HepG2 (cell line): Measurements from ENCODE around the gene ARL3. TPM values are rescaled to one million over a fixed set of nuclear protein-coding genes. Genes with fewer than 3 reads are reported as not detected.
A peak's percentile ranks its signal among the peaks of the same experiment; 100 is the strongest.

Experiments used
- ATAC-seq: fragments of 200-7000 bp; cut with Tn5 transposase; 3 replicates; pipeline ENCODE4 v1.9.1; 2020; ENCODE audit warnings: mild to moderate bottlenecking, moderate library complexity
- Bru-seq: library from RNA; stranded (reverse); fragments of 400-500 nt; gene quantifications from one replicate; lab custom pipeline; 2021; lab: Mats Ljungman, UMichigan
- BruChase-seq, 2 experiments: library from RNA; stranded (reverse); fragments of 400-500 nt; gene quantifications; one replicate each; lab custom pipeline; 2021; lab: Mats Ljungman, UMichigan
- BruUV-seq: library from RNA; stranded (reverse); fragments of 400-500 nt; replicated peaks from 2 replicates; lab custom pipeline; 2021; lab: Mats Ljungman, UMichigan
- CTCF ChIA-PET: fragments of 300-600 bp; formaldehyde crosslinking; extraction: SDS; loops from one replicate; lab custom pipeline; 2021; ENCODE audit warnings: low total read pairs, inconsistent platforms, low intra/inter-chr PET ratio; lab: Yijun Ruan, JAX
- POLR2A ChIA-PET: fragments of 350-600 bp; sonication (Branson Sonifier 250); formaldehyde crosslinking; loops from one replicate; lab custom pipeline; 2020; ENCODE audit warnings: antibody characterized with exemption, inconsistent platforms; lab: Yijun Ruan, JAX
- DNase-seq: peaks from one replicate; pipeline ENCODE4 v3.0.0-alpha.2; 2015; ENCODE audit warnings: low spot score
- FAIRE-seq: peaks from 3 replicates; lab custom pipeline; 2011; peaks lifted over from hg19 to GRCh38; lab: Jason Lieb, UNC
- H2AFZ ChIP-seq: one replicate; pipeline ENCODE4 v1.6.1; 2011; ENCODE audit warnings: low read length, inconsistent platforms
- H3K27ac ChIP-seq: fragments of 300-600 bp; 3 replicates; pipeline ENCODE4 v1.8.0; 2011; ENCODE audit warnings: mixed run types, mild to moderate bottlenecking, mixed read lengths, low read length, inconsistent platforms; ENCODE audit not compliant: insufficient read depth; ENCODE audit errors: extremely low read length
- H3K27me3 ChIP-seq, 2 experiments: fragments of 200-600 bp in 1 of 2; 2 replicates in 1 of 2; 3 replicates in 1 of 2; pipeline versions ENCODE4 v1.6.0 to v1.8.0; 2011; ENCODE audit warnings: low read length in 2 of 2, mild to moderate bottlenecking in 2 of 2, moderate library complexity in 2 of 2, inconsistent platforms in 1 of 2; ENCODE audit not compliant: insufficient read depth in 2 of 2, control insufficient read depth in 1 of 2
- H3K36me3 ChIP-seq, 2 experiments: fragments of 200-600 bp in 1 of 2; replicated peaks in 1 of 2; 2 replicates in 1 of 2; 3 replicates in 1 of 2; pipeline versions ENCODE4 v1.5.1 to v1.8.0; 2011; ENCODE audit warnings: low read length in 2 of 2, inconsistent platforms in 1 of 2; ENCODE audit not compliant: insufficient read depth in 2 of 2, control insufficient read depth in 1 of 2
- H3K4me1 ChIP-seq: 2 replicates; pipeline ENCODE4 v1.5.1; 2012; ENCODE audit warnings: low read length, inconsistent platforms; ENCODE audit not compliant: insufficient read depth
- H3K4me2 ChIP-seq: 2 replicates; pipeline ENCODE4 v1.6.0; 2011; ENCODE audit warnings: low read depth, low read length, inconsistent platforms
- H3K4me3 ChIP-seq, 3 experiments: fragments of 200-600 bp in 1 of 3; sonication (generic), shearing (Covaris generic) in 1 of 3; replicated peaks in 1 of 3; 2 replicates each; pipeline ENCODE4 v1.5.1; 2011 to 2016; ENCODE audit warnings: low read length in 3 of 3, inconsistent platforms in 2 of 3, low read depth in 2 of 3, mild to moderate bottlenecking in 2 of 3, control low read depth in 1 of 3, mixed read lengths in 1 of 3; ENCODE audit not compliant: insufficient read depth in 1 of 3
- H3K79me2 ChIP-seq: one replicate; pipeline ENCODE4 v1.6.1; 2011; ENCODE audit warnings: low read length, inconsistent platforms; ENCODE audit not compliant: insufficient read depth
- H3K9ac ChIP-seq: 2 replicates; pipeline ENCODE4 v1.6.0; 2011; ENCODE audit warnings: mild to moderate bottlenecking, low read depth, low read length, inconsistent platforms; ENCODE audit not compliant: insufficient read depth
- H3K9me3 ChIP-seq: 2 replicates; pipeline ENCODE4 v1.5.1; 2012; ENCODE audit warnings: mild to moderate bottlenecking, low read length
- H4K20me1 ChIP-seq: 2 replicates; pipeline ENCODE4 v1.6.0; 2011; ENCODE audit warnings: inconsistent platforms, mild to moderate bottlenecking, low read length, moderate library complexity; ENCODE audit not compliant: insufficient read depth
- AGO2 ChIP-seq: fragments of 200-400 bp; formaldehyde crosslinking; optimal IDR thresholded peaks from 2 replicates; pipeline ENCODE3; 2017; ENCODE audit warnings: mild to moderate bottlenecking, low read depth, low read length, moderate library complexity
- BHLHE40 ChIP-seq: IDR thresholded peaks from 2 replicates; pipeline ENCODE4 v1.6.1; 2011; ENCODE audit warnings: low read length, improper control_type of control experiment
- CBX2 ChIP-seq, 2 experiments: fragments of 200-600 bp in 1 of 2; sonication (generic); formaldehyde crosslinking in 1 of 2; IDR thresholded peaks; 2 replicates each; pipeline versions ENCODE4 v1.7.0 to v1.8.1; 2018 to 2022; ENCODE audit warnings: low read depth in 2 of 2, low read length in 1 of 2, mild to moderate bottlenecking in 1 of 2, missing genetic modification reagents in 1 of 2
- GTF2F1 ChIP-seq: fragments of 150-350 bp; IDR thresholded peaks from 2 replicates; pipeline ENCODE4 v1.6.1; 2014; ENCODE audit warnings: low read length
- HNRNPK ChIP-seq: fragments of 200-400 bp; formaldehyde crosslinking; IDR thresholded peaks from 2 replicates; pipeline ENCODE4 v1.6.1; 2018; ENCODE audit warnings: low read length, low read depth, moderate library complexity, mild to moderate bottlenecking; ENCODE audit not compliant: poor library complexity, severe bottlenecking
- MTA3 ChIP-seq: sonication (generic); formaldehyde crosslinking; IDR thresholded peaks from 2 replicates; pipeline ENCODE4 v1.4.0; 2020; ENCODE audit warnings: missing genetic modification reagents
- RXRA ChIP-seq: sonication (generic); formaldehyde crosslinking; IDR thresholded peaks from 2 replicates; pipeline ENCODE4 v1.5.1; 2020; ENCODE audit warnings: missing genetic modification reagents
- SYNCRIP ChIP-seq: fragments of 200-400 bp; formaldehyde crosslinking; IDR thresholded peaks from 2 replicates; pipeline ENCODE4 v1.6.1; 2018; ENCODE audit warnings: mild to moderate bottlenecking, low read depth, low read length; ENCODE audit not compliant: insufficient read depth
- YEATS4 ChIP-seq: sonication (generic); formaldehyde crosslinking; IDR thresholded peaks from 2 replicates; pipeline ENCODE4 v1.4.0; 2020; ENCODE audit warnings: missing genetic modification reagents, borderline replicate concordance
- ZMAT3 ChIP-seq: sonication (generic); formaldehyde crosslinking; conservative IDR thresholded peaks from 2 replicates; pipeline ENCODE4 v1.7.0; 2021; ENCODE audit warnings: missing genetic modification reagents
- ZNF615 ChIP-seq: sonication (generic); formaldehyde crosslinking; IDR thresholded peaks from 2 replicates; pipeline ENCODE4 v1.5.0; 2020; ENCODE audit warnings: mild to moderate bottlenecking, missing genetic modification reagents, borderline replicate concordance
- ZNF619 ChIP-seq: sonication (generic); formaldehyde crosslinking; IDR thresholded peaks from 2 replicates; pipeline ENCODE4 v1.4.0; 2020; ENCODE audit warnings: mild to moderate bottlenecking, missing genetic modification reagents
- ZSCAN25 ChIP-seq: sonication (generic); formaldehyde crosslinking; IDR thresholded peaks from 2 replicates; pipeline ENCODE4 v1.8.0; 2022; ENCODE audit warnings: mild to moderate bottlenecking, missing genetic modification reagents
- WGBS: methylation state at CpG from one replicate; pipeline ENCODE4 v1.1.6; 2017; ENCODE audit warnings: low lambda C conversion rate; 5-methylcytosine and 5-hydroxymethylcytosine counted together
- in situ Hi-C: cut with HindIII; loops from 2 replicates; pipeline ENCODE4 v1.10.0; 2017; ENCODE audit warnings: low pct_unique_long_range_greater_than_20kb; ENCODE audit not compliant: extremely low pct_ligation_motif_present
- intact Hi-C: fragments of 100-400 bp; cut with micrococcal nuclease; formaldehyde crosslinking; loops from one replicate; pipeline ENCODE4 v1.10.0; 2022; ENCODE audit not compliant: unreplicated experiment
- long read RNA-seq, 2 experiments: library from RNA in 1 of 2; library from polyadenylated mRNA in 1 of 2; stranded (forward) in 1 of 2; unstranded in 1 of 2; transcript quantifications; one replicate each; pipeline ENCODE4 v2.0.0, GENCODE V29; 2019 to 2022
- polyA minus RNA-seq, 3 experiments: library from RNA; depleted of rRNA, polyadenylated mRNA; stranded (reverse); fragments of >200 nt; gene quantifications; 2 replicates each; pipeline ENCODE4 v1.2.3, GENCODE V29; 2011; ENCODE audit warnings: low replicate concordance in 1 of 3
- polyA plus RNA-seq, 8 experiments: library from polyadenylated mRNA; depleted of rRNA in 3 of 8; stranded (reverse) in 7 of 8; unstranded in 1 of 8; fragments of >200 nt; fragmentation: Illumina TruSeq in 4 of 8; extraction: Trizol in 4 of 8; gene quantifications; 2 replicates each; pipeline versions ENCODE4 v1.2.1 to v1.2.3, GENCODE V29; 2011 to 2016; ENCODE audit warnings: low read depth in 4 of 8, missing spikeins in 1 of 8, mixed read lengths in 1 of 8; ENCODE audit not compliant: insufficient read depth in 1 of 8
- total RNA-seq, 5 experiments: library from RNA; depleted of rRNA; stranded (reverse); fragments of >200 nt; fragmentation: Illumina TruSeq; extraction: Trizol; gene quantifications; 2 replicates each; pipeline ENCODE4 v1.2.3, GENCODE V29; 2016; ENCODE audit warnings: low read depth in 1 of 5
- TF ChIP-seq, protein P1 (sequence below): sonication (generic); formaldehyde crosslinking; IDR thresholded peaks from 2 replicates; pipeline ENCODE4 v1.4.0; 2020; ENCODE audit warnings: missing genetic modification reagents, borderline replicate concordance

ARL3 gene, protein sequence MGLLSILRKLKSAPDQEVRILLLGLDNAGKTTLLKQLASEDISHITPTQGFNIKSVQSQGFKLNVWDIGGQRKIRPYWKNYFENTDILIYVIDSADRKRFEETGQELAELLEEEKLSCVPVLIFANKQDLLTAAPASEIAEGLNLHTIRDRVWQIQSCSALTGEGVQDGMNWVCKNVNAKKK
- total RNA-seq (2016; rRNA removed; fragmentation: Illumina TruSeq; extraction: Trizol) (6.6 and 10.0 TPM in 2 replicates), polyA plus RNA-seq (2011; rRNA removed) (3.9 and 5.2 TPM in 2 replicates), polyA minus RNA-seq (2011; rRNA and poly(A)+ RNA removed; ENCODE audit: low replicate concordance) (0.94 and 3.1 TPM in 2 replicates), Bru-seq, nascent RNA (percentile 49 among the genes with signal in this experiment), BruChase-seq, experiment 1, labeled RNA remaining after a 6-hour chase (percentile 50 among the genes with signal in this experiment), BruChase-seq, experiment 2, labeled RNA remaining after a 2-hour chase (percentile 45 among the genes with signal in this experiment)
- 2.5 and 2.7 TPM in 2 replicates for total RNA-seq (2016; cell fraction: cytosol; rRNA removed; fragmentation: Illumina TruSeq; extraction: Trizol; ENCODE audit: low read depth)
- 6.6 and 10.2 TPM in 2 replicates for total RNA-seq (2016; cell fraction: insoluble cytoplasmic fraction; rRNA removed; fragmentation: Illumina TruSeq; extraction: Trizol)
- 3.3 and 3.5 TPM in 2 replicates for total RNA-seq (2016; cell fraction: membrane; rRNA removed; fragmentation: Illumina TruSeq; extraction: Trizol)
- total RNA-seq (2016; cell fraction: nucleus; rRNA removed; fragmentation: Illumina TruSeq; extraction: Trizol), result 2.8 and 3.0 TPM in 2 replicates
- polyA plus RNA-seq (2011; cell fraction: cytosol; rRNA removed), result 2.9 and 3.4 TPM in 2 replicates
- 1.2 and 1.4 TPM in 2 replicates for polyA plus RNA-seq (2011; cell fraction: nucleus; rRNA removed)
- polyA plus RNA-seq (2012), result 5.8 TPM in 2 replicates
- 3.3 and 3.9 TPM in 2 replicates for polyA plus RNA-seq (2016; cell fraction: cytosol; fragmentation: Illumina TruSeq; extraction: Trizol; ENCODE audit: low read depth)
- polyA plus RNA-seq (2016; cell fraction: insoluble cytoplasmic fraction; fragmentation: Illumina TruSeq; extraction: Trizol; ENCODE audit: low read depth), result 10.6 and 12.6 TPM in 2 replicates
- polyA plus RNA-seq (2016; cell fraction: membrane; fragmentation: Illumina TruSeq; extraction: Trizol; ENCODE audit: low read depth), result 2.9 and 3.5 TPM in 2 replicates
- polyA plus RNA-seq (2016; cell fraction: nucleus; fragmentation: Illumina TruSeq; extraction: Trizol; ENCODE audit: insufficient read depth, low read depth), result 4.1 and 5.5 TPM in 2 replicates
- polyA minus RNA-seq (2011; cell fraction: cytosol; rRNA and poly(A)+ RNA removed), result 1.3 and 1.5 TPM in 2 replicates
- polyA minus RNA-seq (2011; cell fraction: nucleus; rRNA and poly(A)+ RNA removed), result 1.4 and 1.7 TPM in 2 replicates
- long read RNA-seq, experiment 1, transcript ARL3-201 (6 exons, 3,844 nt), result major isoform, 22 of 36 reads
- long read RNA-seq, experiment 1, partial matches to known transcripts, result 11 of 36 reads
- long read RNA-seq, experiment 1, other reads (novel, unspliced or antisense), result 3 of 36 reads
- long read RNA-seq, experiment 2, transcript ARL3-201 (6 exons, 3,844 nt), result major isoform, 17 of 39 reads
- long read RNA-seq, experiment 2, partial matches to known transcripts, result 20 of 39 reads
- long read RNA-seq, experiment 2, other reads (novel, unspliced or antisense), result 2 of 39 reads

DNA sequence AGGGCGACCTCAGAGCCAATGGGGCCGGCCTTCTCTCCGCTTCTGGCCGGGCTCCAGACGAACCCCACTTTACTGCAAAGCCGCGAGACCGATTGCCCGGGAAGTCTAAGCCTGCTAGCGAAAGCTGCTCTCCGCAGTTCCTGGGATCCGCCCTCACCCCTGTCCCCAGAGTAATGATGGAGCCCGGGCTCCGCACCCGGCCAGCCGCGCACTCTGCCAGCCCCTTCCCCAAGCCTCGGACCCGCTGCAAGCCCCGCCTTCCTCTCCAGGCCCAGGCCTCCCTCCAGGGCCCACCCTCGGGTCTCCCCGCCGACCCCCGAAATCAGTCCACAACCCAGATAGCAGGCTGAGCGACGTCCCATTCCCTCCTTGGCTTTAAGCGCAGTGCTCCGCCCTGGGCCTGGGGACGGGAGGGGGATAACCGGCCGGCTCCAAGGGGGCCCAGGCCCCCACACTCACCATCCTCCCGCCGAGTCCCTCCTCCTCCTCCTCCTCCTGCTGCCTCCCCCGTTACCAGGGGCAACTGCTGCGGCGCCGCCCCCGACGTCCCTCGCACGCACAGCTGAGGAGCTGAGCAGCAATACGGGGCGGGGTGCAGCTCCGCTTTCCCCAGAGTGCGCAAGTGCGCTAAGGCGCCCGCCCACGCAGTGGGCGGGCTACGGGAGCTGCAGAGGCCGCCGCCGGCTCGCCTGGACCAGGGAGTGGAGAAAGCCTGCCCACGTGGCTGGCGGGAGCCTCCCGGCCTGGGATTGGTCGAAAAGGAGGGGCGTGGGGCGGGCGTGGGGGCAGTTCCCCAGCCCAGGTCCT, at the start of gene ARL3:
Gene ARL3, minus strand, starts transcription at position 584 of the 807 bp plus-strand sequence. Its CDS starts 122 bp downstream, at position 462.
- Histone ChIP-seq H4K20me1 (no peaks in the 10 kb centered on the region), H3K79me2 (peaks cover 49% of the 10 kb centered on the region), H3K4me3 (peak within 1 kb of the TSS; percentile 90 to 96 (median 91)), H3K36me3 (no peaks in the 10 kb centered on the region), H2AFZ (peak within 1 kb of the TSS; percentile 49), H3K27me3 (no peaks in the 10 kb centered on the region; a peak in 1 of 5 replicates), H3K9ac (peak within 1 kb of the TSS; percentile 85), H3K27ac (peak within 1 kb of the TSS; percentile 84), H3K9me3 (no peaks in the 10 kb centered on the region), H3K4me2 (peak within 1 kb of the TSS; percentile 96), H3K4me1 (peaks cover 77% of the 10 kb centered on the region)
- peak; percentile 51 for FAIRE-seq
- no TSS peak for BruUV-seq
- ChIA-PET POLR2A (interaction anchor here (0.6 to 2.8 kb wide), 23 partner anchors 9 to 646 kb away, joined by 3 to 21 read pairs (median 4); partner anchors contain the start of genes CNNM2, NT5C2, TRIM8 and WBP1L), CTCF (no interaction called here)
- intact Hi-C loops, result loop anchor here (2.0 to 10.0 kb wide), 4 partner anchors 29 to 341 kb away; partner anchors contain the start of gene WBP1L
- in situ Hi-C loops, result loop anchor here (5.0 kb wide), 1 partner anchor 37 kb away; no protein-coding TSS in a partner anchor
- 0% methylated on average over 16 of the region's 62 CpGs for WGBS
- DNase-seq, result peak; percentile 95
- ATAC-seq, result peak; percentile 92
- 0 out of 2 replicates have a peak, but pooled peaks have one; percentile 27 for TF ChIP-seq ZMAT3 (CRISPR knock-in tag)
- no peak for TF ChIP-seq CBX2 (IDR thresholded peaks at IDR 0.05; ENCODE audit: low read depth, low read length)
- no peak for TF ChIP-seq CBX2 (CRISPR knock-in tag; IDR thresholded peaks at IDR 0.05; ENCODE audit: low read depth)
- no peak for TF ChIP-seq BHLHE40
- no peak for TF ChIP-seq ZNF615
- TF ChIP-seq HNRNPK, result peak; percentile 90
- TF ChIP-seq YEATS4, result no peak
- TF ChIP-seq ZSCAN25 (CRISPR knock-in tag), result no peak; the same call in 1 of the 2 replicates
- TF ChIP-seq MTA3 (CRISPR knock-in tag), result no peak
- no peak; the same call in 1 of the 2 replicates for TF ChIP-seq ZNF619 (CRISPR knock-in tag)
- no peak for TF ChIP-seq GTF2F1
- no peak for TF ChIP-seq SYNCRIP
- no peak for TF ChIP-seq RXRA (CRISPR knock-in tag)
- TF ChIP-seq, protein P1, sequence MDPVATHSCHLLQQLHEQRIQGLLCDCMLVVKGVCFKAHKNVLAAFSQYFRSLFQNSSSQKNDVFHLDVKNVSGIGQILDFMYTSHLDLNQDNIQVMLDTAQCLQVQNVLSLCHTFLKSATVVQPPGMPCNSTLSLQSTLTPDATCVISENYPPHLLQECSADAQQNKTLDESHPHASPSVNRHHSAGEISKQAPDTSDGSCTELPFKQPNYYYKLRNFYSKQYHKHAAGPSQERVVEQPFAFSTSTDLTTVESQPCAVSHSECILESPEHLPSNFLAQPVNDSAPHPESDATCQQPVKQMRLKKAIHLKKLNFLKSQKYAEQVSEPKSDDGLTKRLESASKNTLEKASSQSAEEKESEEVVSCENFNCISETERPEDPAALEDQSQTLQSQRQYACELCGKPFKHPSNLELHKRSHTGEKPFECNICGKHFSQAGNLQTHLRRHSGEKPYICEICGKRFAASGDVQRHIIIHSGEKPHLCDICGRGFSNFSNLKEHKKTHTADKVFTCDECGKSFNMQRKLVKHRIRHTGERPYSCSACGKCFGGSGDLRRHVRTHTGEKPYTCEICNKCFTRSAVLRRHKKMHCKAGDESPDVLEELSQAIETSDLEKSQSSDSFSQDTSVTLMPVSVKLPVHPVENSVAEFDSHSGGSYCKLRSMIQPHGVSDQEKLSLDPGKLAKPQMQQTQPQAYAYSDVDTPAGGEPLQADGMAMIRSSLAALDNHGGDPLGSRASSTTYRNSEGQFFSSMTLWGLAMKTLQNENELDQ (CRISPR knock-in tag), result no peak
- peak; percentile 38 for TF ChIP-seq AGO2
